ENCODE measurements around the gene ANP32D.
"Not testable (repeated sequence)": the region's sequence is repeated elsewhere in the genome, so short reads cannot be mapped to it uniquely, and the experiment has no call there.

DNA sequence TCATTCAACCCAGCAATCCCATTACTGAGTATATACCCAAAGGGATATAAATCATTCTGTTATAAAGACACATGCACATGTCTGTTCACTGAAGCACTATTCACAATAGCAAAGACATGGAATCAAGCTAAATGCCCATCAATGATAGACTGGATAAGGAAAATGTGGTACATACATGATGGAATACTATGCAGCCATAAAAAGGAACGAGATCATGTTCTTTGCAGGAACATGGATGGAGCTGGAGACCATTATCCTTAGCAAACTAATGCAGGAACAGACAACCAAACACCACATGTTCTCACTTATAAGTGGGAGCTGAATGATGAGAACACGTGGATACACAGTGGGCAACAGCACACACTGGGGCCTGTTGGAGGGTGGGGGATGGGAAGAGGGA, 19.4 kb upstream of the ANP32D start:
- not testable (repeated sequence) for TF ChIP-seq POLR2A (IDR thresholded peaks at IDR 0.05)
- TF ChIP-seq, protein P1, sequence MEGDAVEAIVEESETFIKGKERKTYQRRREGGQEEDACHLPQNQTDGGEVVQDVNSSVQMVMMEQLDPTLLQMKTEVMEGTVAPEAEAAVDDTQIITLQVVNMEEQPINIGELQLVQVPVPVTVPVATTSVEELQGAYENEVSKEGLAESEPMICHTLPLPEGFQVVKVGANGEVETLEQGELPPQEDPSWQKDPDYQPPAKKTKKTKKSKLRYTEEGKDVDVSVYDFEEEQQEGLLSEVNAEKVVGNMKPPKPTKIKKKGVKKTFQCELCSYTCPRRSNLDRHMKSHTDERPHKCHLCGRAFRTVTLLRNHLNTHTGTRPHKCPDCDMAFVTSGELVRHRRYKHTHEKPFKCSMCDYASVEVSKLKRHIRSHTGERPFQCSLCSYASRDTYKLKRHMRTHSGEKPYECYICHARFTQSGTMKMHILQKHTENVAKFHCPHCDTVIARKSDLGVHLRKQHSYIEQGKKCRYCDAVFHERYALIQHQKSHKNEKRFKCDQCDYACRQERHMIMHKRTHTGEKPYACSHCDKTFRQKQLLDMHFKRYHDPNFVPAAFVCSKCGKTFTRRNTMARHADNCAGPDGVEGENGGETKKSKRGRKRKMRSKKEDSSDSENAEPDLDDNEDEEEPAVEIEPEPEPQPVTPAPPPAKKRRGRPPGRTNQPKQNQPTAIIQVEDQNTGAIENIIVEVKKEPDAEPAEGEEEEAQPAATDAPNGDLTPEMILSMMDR (IDR thresholded peaks at IDR 0.05) = not testable (repeated sequence)
